GM06990 (cell line): ENCODE data around the gene GPC6.

ENCODE experiments used
- DNase-seq: peaks from one replicate; pipeline ENCODE4 v3.0.0-alpha.2; 2011; ENCODE audit not compliant: insufficient read length; ENCODE audit errors: extremely low read depth
- H3K27me3 ChIP-seq: replicated peaks from 2 replicates; pipeline ENCODE4 v1.6.0; 2011; ENCODE audit warnings: low read length; ENCODE audit not compliant: control insufficient read depth, insufficient read depth
- H3K36me3 ChIP-seq: 2 replicates; pipeline ENCODE4 v1.5.1; 2011; ENCODE audit warnings: low read length; ENCODE audit not compliant: control insufficient read depth, insufficient read depth
- H3K4me3 ChIP-seq: replicated peaks from 2 replicates; pipeline ENCODE4 v1.5.1; 2011; ENCODE audit warnings: low read depth, mild to moderate bottlenecking, control low read depth, low read length
- TF ChIP-seq, protein P1 (sequence below): IDR thresholded peaks from 2 replicates; pipeline ENCODE4 v1.5.1; 2011; ENCODE audit warnings: low read length, control low read depth, mild to moderate bottlenecking, inconsistent platforms; ENCODE audit not compliant: insufficient read depth, poor library complexity, severe bottlenecking

The GPC6 gene

DNA sequence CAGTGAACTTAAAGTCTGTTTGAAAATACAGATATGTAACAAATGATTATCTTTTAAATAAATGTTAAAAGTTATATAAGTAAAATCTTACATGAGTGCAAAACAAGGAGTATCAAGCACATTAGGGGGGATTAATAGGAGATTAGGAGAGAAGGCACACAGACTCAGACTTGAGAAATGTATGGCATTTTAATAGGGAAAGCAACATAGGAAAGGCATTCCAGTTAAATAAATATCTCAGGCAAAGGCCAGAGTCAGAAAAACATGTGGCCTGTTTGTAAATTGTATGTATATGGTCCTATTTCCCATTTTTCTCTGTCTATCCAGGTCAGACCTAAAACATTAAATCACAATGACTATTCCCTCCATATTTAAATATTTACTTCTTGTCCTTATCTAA lies 462.7 kb downstream of the GPC6 start:
- TF ChIP-seq, protein P1, sequence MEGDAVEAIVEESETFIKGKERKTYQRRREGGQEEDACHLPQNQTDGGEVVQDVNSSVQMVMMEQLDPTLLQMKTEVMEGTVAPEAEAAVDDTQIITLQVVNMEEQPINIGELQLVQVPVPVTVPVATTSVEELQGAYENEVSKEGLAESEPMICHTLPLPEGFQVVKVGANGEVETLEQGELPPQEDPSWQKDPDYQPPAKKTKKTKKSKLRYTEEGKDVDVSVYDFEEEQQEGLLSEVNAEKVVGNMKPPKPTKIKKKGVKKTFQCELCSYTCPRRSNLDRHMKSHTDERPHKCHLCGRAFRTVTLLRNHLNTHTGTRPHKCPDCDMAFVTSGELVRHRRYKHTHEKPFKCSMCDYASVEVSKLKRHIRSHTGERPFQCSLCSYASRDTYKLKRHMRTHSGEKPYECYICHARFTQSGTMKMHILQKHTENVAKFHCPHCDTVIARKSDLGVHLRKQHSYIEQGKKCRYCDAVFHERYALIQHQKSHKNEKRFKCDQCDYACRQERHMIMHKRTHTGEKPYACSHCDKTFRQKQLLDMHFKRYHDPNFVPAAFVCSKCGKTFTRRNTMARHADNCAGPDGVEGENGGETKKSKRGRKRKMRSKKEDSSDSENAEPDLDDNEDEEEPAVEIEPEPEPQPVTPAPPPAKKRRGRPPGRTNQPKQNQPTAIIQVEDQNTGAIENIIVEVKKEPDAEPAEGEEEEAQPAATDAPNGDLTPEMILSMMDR: no peak
- Histone ChIP-seq H3K4me3 (no peak overlapping the region), H3K36me3 (no peaks in the 10 kb centered on the region), H3K27me3 (no peaks in the 10 kb centered on the region)
- no peak for DNase-seq

DNA sequence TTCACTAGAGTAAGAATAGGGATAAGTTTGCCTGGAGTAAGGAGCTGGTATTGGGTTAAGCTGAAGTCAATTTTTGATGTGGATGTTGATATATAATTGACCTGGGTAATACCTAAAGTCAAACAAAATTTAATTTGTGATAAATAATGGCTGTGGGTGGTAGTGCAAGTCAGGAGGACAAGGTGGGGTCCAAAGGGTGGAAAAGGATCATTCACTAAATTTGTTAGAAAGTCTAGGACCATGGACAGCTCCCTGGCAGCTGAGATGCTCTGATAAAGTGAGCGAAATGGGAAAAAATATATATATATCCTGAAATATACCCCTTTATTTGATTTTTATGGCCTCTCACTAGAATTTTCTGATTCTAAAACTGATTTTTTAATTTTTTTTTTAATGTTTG lies 463.5 kb downstream of the GPC6 start:
- TF ChIP-seq, protein P1: no peak
- no peaks in the 10 kb centered on the region for H3K27me3 ChIP-seq
- no peaks in the 10 kb centered on the region for H3K36me3 ChIP-seq
- no peak overlapping the region for H3K4me3 ChIP-seq
- no peak for DNase-seq

DNA sequence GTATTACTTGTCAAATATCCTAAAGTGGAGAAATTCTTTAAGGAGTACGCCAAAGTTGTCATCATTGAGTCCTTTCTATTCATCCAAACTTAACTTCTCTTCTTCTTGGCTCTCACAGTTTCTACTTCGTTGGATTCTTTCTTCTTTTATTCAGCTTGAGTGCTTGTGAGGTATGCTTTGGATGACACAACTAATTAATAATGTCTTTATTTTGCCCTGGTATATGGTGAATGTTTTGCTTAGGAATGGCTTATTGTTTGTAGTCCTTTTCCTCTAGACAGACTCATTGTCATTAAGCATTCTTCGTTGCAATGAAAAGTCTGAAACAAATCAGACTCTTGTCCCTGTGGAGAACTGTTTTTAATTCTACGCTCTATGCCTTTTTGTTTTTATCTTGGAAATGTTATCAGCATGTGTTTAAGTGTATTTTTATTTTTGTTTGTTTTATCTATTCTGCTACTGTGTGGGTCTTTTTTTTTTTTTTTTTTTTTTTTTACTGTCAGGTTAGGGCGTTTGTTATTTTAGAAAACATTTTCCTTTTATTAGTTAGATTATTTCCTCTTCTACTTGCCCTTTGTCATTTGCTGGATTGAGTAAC lies 471.5 kb downstream of the GPC6 start:
- Histone ChIP-seq H3K27me3 (no peaks in the 10 kb centered on the region), H3K4me3 (no peak overlapping the region), H3K36me3 (no peaks in the 10 kb centered on the region)
- no peak for DNase-seq
- TF ChIP-seq, protein P1: no peak

DNA sequence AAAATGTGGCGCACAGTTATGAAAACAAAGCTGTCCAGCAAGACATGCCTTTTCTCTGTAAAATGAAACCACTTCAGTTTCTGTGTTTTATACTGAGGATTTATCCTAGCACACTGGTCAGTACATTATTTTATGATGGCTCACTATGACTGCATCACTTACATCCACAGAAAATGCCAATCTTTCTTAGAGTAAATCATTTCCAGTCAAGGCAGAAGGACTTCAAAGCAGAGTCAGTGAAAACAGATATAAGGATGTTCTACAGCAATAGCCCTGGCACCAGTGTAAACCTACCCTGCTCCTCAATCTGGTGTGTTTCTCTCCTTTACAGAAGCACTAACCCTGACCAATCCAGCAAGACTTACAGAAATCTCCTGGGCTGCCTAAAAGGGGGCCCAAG lies 473.5 kb downstream of the GPC6 start:
- TF ChIP-seq, protein P1: no peak
- Histone ChIP-seq H3K36me3 (no peaks in the 10 kb centered on the region), H3K27me3 (no peaks in the 10 kb centered on the region), H3K4me3 (no peak overlapping the region)
- no peak for DNase-seq

DNA sequence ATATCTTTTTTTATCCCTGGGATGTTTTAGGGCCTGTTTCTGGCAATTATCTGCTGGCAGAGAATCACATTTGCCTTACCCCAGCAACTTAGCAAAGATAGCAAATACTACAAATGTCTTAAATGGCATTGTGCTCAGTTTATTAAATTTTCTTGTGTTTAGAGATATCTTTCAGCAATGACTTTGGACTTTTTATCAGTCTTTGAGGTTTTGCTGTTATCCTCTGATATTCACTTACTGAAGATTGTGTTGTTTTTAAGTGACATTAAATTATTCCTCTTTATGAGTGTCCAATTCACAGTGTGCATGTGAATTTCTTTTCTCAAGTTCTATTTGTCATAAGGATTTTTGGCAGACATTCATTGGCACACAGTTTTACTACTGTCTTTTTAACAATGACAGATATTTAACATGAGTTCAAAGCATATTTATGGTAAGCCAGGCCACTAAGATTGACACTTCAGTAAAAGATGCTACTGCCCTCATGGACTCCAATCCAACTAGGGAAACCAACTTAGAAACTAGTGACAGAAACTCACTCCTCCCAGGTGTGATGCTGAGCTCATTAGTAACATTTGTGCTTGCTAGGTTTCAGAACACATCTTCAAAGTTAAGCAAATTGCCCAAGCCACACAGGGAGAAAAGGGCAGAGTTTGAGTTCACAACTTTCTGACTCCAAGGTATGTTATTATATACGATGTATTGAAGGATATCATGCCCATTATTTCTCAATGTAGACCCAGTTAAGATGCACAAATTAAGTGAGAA lies 481.9 kb downstream of the GPC6 start:
- TF ChIP-seq, protein P1: no peak
- Histone ChIP-seq H3K4me3 (no peak overlapping the region), H3K36me3 (no peaks in the 10 kb centered on the region), H3K27me3 (no peaks in the 10 kb centered on the region)
- no peak for DNase-seq
